Central memory CD8-positive, alpha-beta T cell (primary cell): ENCODE results near the gene GALNT14.

ENCODE experiments used
- ATAC-seq: fragments of 150-1000 bp; cut with Tn5 transposase; replicated peaks from 2 replicates; pipeline ENCODE4 v1.10.0; 2022; ENCODE audit warnings: mild to moderate bottlenecking, moderate FRiP score, moderate number of reproducible peaks; ENCODE audit not compliant: poor library complexity, severe bottlenecking; ENCODE audit errors: extremely low read depth
- DNase-seq, 2 donors: peaks; one replicate each; pipeline ENCODE4 v3.0.0; 2021; ENCODE audit warnings: low spot score in 2 of 2
- H3K27ac Mint-ChIP-seq: one replicate; pipeline ENCODE4 v1.8.0; 2022; ENCODE audit warnings: low read depth, mild to moderate bottlenecking, moderate library complexity, mixed read lengths
- H3K27me3 Mint-ChIP-seq: one replicate; pipeline ENCODE4 v1.8.0; 2022; ENCODE audit warnings: mixed read lengths
- H3K36me3 Mint-ChIP-seq: one replicate; pipeline ENCODE4 v1.8.0; 2022; ENCODE audit warnings: mild to moderate bottlenecking, moderate library complexity, mixed read lengths; ENCODE audit not compliant: insufficient read depth
- H3K4me1 Mint-ChIP-seq: one replicate; pipeline ENCODE4 v1.8.0; 2022; ENCODE audit warnings: mixed read lengths
- H3K4me3 Mint-ChIP-seq: one replicate; pipeline ENCODE4 v1.8.0; 2022; ENCODE audit warnings: mild to moderate bottlenecking, moderate library complexity, mixed read lengths
- H3K9me3 Mint-ChIP-seq: one replicate; pipeline ENCODE4 v1.8.0; 2022; ENCODE audit warnings: mixed read lengths

GALNT14 gene

GRCh38 chr2:31129375-31130171 is 8.7 kb downstream of the GALNT14 start:
- Mint-ChIP-seq H3K4me1 (no peaks in the 10 kb centered on the region), H3K36me3 (no peaks in the 10 kb centered on the region), H3K27ac (no peak overlapping the region), H3K4me3 (no peak overlapping the region), H3K9me3 (no peaks in the 10 kb centered on the region), H3K27me3 (peaks cover 76% of the 10 kb centered on the region)
- ATAC-seq: no peak
- no peak for DNase-seq

- ATAC-seq: no peak
- no peaks in the 10 kb centered on the region for H3K36me3 Mint-ChIP-seq
- no peaks in the 10 kb centered on the region for H3K9me3 Mint-ChIP-seq
- peaks cover 69% of the 10 kb centered on the region for H3K27me3 Mint-ChIP-seq
- H3K4me3 Mint-ChIP-seq: no peak overlapping the region
- DNase-seq: no peak
- no peaks in the 10 kb centered on the region for H3K4me1 Mint-ChIP-seq
- H3K27ac Mint-ChIP-seq: no peak overlapping the region
These were observed 10.3 kb downstream of the GALNT14 start for GRCh38 chr2:31127931-31128330.

DNA sequence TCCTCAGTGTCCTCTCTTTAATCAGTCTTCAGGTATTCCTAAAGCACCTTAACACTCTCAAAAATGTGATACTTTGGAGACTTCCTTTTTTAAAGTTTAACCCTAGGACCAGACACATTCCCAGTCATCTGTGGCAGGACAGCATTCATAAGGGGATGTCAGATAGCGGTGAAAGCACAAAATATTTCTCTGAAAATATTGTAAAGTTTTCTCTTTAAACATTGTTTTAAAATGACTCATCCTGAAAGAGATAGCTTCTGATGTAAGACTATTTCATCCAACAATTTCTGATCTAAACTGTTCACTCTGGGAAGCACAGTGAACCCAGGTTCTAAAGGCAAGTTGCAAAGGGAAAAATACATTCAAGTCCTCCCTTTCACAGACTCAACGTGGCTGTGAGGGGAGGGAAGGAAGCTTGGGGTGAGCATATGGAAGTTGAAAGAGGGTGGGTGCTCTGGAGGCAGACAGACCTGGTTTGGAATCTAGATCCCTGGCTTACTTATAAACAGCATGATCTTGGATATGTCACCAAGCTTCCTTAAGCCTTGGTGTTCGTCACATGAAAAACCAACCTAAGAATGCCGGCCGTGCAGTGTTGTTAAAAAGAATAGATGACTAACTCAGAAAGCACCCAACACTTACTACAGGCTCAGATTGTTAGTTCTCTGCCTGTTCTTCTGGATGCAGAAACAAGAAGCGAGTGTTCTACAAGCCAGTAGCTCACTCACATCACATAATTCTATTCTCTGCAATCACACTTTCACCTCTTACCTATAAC is 12.1 kb downstream of the GALNT14 start:
- H3K36me3 Mint-ChIP-seq: no peaks in the 10 kb centered on the region
- DNase-seq (no peak), ATAC-seq (no peak)
- peaks cover 68% of the 10 kb centered on the region for H3K27me3 Mint-ChIP-seq
- no peak overlapping the region for H3K4me3 Mint-ChIP-seq
- H3K4me1 Mint-ChIP-seq: no peaks in the 10 kb centered on the region
- H3K27ac Mint-ChIP-seq: no peak overlapping the region
- no peaks in the 10 kb centered on the region for H3K9me3 Mint-ChIP-seq

DNA sequence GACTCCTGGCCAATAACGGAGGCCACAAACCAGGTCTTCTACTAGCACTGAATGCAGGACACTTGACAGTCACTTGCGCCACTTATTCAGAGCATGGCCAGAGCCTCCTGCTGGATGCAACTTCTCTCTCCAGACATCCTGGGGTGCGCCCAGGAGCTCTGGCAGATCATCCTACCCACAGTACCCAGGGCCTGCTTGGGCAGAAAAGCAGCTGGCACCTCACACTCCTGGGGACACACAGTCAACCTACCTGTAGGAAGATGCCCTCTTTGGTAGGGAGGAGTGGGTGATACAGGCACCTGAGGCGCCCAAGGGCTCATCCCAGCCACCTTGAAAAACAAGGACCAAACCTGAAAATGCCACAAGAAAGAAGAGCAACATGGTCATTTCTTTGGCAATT is 13.3 kb downstream of the GALNT14 start:
- no peaks in the 10 kb centered on the region for H3K4me1 Mint-ChIP-seq
- no peaks in the 10 kb centered on the region for H3K9me3 Mint-ChIP-seq
- H3K4me3 Mint-ChIP-seq: no peak overlapping the region
- peaks cover 63% of the 10 kb centered on the region for H3K27me3 Mint-ChIP-seq
- no peaks in the 10 kb centered on the region for H3K36me3 Mint-ChIP-seq
- no peak overlapping the region for H3K27ac Mint-ChIP-seq
- ATAC-seq: no peak
- no peak for DNase-seq

DNA sequence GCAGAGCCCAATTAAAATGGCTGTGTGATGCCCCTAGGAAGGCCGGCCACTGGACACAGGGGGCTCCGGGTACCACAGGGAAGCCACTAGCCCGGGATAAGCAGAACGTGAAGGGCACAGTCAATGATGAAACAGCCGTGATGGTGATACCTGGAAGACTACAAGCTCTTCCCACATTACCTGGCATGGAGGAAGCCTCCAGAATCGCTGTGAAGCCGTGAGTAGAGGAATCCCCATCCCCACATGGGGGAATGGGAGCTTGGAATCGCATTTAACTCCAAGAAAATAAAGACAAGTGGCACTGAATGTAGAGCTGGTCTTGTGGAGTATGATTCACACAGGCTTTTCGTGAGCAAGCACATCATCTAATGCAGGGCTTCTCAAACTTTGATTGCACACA is 16.1 kb downstream of the GALNT14 start:
- ATAC-seq (no peak), DNase-seq (no peak)
- Mint-ChIP-seq H3K4me1 (no peaks in the 10 kb centered on the region), H3K4me3 (no peak overlapping the region), H3K27ac (no peak overlapping the region), H3K9me3 (no peaks in the 10 kb centered on the region), H3K36me3 (no peaks in the 10 kb centered on the region), H3K27me3 (peaks cover 40% of the 10 kb centered on the region)

DNA sequence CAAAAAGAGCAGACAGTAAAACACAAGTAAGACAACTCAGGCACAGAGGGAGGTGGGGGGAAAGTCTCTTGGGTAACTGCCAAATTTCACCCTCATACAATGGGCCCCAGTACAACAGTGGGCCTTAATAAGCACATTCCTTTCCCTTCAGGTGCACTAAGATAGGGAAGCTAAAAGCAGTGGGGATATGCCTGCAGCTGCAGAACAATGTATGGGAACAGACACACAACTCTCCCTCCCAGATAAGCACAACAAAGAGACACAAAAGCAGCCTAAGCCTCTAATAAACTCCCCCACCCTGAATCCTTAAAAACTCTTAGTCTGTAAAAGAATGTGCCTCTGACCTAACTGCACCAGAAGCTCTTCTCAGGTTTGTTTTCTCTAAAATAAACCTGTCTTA is 24.5 kb downstream of the GALNT14 start:
- no peak overlapping the region for H3K4me3 Mint-ChIP-seq
- no peaks in the 10 kb centered on the region for H3K9me3 Mint-ChIP-seq
- no peaks in the 10 kb centered on the region for H3K4me1 Mint-ChIP-seq
- DNase-seq: no peak
- no peaks in the 10 kb centered on the region for H3K36me3 Mint-ChIP-seq
- ATAC-seq: no peak
- no peak overlapping the region for H3K27ac Mint-ChIP-seq
- peaks cover 61% of the 10 kb centered on the region for H3K27me3 Mint-ChIP-seq

DNA sequence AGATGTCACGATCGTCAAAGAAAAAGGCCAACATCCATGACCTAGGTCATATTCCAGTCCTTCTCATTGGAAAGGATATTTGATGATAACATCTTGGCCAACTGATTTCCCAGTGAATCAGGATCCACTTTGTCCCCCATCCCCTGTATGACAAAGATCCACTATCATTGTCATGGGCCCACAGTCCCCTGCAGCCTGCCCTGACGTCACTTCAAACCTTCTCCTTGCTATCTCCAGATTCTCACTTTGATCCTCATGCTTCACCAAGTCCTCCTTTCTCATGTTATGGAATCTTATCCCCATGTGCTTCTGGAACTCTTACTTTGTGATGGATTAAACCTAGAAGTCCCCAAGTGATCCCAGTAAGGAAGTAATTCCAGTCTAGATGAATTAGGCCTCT is 25.7 kb downstream of the GALNT14 start:
- no peak for DNase-seq
- no peak for ATAC-seq
- no peaks in the 10 kb centered on the region for H3K9me3 Mint-ChIP-seq
- H3K4me1 Mint-ChIP-seq: no peaks in the 10 kb centered on the region
- H3K4me3 Mint-ChIP-seq: no peak overlapping the region
- H3K27ac Mint-ChIP-seq: no peak overlapping the region
- peaks cover 68% of the 10 kb centered on the region for H3K27me3 Mint-ChIP-seq
- no peaks in the 10 kb centered on the region for H3K36me3 Mint-ChIP-seq

DNA sequence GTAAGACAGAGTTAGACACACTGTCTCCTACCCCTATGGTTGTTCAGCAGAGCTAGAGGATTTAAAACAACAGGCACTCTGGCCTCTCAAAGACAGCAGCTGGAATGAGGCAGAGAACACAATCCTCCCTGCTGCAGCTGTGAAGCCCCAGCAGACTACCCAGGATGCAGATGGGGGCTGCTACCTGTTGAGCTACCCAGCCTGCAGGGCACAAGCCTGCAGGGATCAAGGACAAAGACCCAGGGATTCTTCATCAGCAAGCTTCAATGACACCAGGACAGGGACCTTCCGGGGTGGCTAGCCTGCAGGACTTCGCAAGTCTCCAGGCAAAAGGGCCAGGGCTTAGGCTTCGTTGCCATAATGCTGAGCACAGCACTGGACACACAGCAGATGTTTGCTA is 27.2 kb downstream of the GALNT14 start:
- Mint-ChIP-seq H3K9me3 (no peaks in the 10 kb centered on the region), H3K27me3 (peaks cover 83% of the 10 kb centered on the region), H3K36me3 (no peaks in the 10 kb centered on the region), H3K4me1 (no peaks in the 10 kb centered on the region), H3K27ac (no peak overlapping the region), H3K4me3 (no peak overlapping the region)
- DNase-seq: no peak
- ATAC-seq: no peak

DNA sequence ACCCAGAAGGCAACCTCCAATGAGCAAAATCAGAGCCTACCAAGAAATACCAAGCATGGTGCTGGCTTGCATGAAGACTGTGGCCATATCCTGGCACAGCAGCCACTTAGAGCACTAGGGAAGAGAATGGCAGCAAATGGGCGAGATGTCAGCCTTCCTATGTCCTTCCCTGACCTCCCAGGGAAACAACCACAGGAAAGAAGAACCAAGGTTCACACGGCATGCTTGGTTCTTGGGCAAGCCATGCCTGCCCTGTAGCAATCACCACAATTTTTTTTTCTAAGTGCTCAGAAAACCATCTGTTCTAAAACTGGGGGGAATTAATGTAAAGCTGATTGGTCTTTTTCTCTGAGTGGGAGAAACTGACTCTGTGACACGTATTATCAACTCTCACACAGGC is 27.8 kb downstream of the GALNT14 start:
- Mint-ChIP-seq H3K27me3 (peaks cover 83% of the 10 kb centered on the region), H3K4me3 (no peak overlapping the region), H3K36me3 (peaks cover 2% of the 10 kb centered on the region), H3K27ac (no peak overlapping the region), H3K9me3 (no peaks in the 10 kb centered on the region), H3K4me1 (no peaks in the 10 kb centered on the region)
- ATAC-seq (no peak), DNase-seq (no peak)

DNA sequence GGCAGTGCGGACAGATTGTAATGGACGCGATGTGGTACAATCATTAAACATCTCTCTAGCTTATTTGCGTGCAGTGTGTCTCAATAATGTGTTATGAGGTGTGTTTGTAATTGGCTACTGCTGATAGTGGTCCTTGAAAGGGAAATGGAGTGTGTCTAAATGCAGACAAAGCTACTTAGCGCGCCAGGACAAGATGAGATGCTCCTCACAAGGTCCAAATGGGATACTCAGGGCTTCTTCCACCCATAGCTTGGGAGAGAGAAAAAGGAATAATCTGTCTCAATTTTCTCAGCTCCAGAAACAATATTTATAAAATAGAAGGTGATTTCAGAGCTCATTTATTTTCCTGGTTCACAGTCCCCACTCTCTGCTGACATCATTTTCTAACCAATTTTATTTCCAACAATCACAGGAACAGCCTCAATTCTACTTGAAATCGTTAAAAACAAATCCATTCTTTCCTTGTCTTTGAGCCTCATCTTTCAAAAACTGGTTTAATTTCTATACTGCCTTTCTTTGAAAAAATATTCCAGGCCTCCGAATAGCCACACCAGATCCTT is 28.5 kb downstream of the GALNT14 start:
- DNase-seq (no peak), ATAC-seq (no peak)

DNA sequence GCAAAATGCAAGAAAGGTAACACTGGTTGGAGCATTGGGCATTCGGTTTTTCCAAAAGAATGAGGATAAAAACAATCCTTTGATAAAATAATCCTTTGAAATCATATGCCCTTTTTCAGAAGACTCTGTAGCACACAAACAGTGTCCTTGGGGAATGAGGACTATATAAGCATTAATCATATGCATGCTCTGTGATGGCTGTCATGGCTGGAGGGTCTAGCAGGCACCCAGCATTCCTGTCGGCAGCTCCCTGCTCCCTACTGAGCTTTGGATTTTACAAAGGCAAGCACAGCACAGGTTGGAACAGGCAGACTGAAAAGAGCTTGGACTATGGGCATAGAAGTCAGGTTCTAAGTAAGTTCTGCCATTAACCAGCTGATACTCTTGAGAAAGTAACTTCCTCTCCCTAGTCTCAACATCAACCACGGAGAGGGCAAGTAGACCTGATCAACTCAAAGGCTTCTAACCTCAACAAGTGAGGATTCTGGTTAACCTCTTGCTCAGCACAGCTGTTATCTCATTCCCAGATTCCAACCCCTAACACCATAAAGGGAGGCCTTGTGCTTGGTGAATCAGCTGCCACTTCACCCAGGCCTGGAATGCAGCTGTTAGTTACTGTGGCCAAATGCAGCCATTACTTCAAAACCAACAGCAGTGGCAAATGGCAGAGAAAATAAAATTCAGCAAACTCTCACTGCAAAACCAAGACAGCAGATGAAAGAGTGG is 29.5 kb downstream of the GALNT14 start:
- Mint-ChIP-seq H3K27ac (no peak overlapping the region), H3K4me3 (no peak overlapping the region), H3K4me1 (no peaks in the 10 kb centered on the region), H3K27me3 (peaks cover 83% of the 10 kb centered on the region), H3K36me3 (peaks cover 2% of the 10 kb centered on the region), H3K9me3 (no peaks in the 10 kb centered on the region)
- DNase-seq: no peak
- no peak for ATAC-seq

More for the DNA sequence above, 28.5 kb downstream of the GALNT14 start:
- Mint-ChIP-seq H3K36me3 (peaks cover 2% of the 10 kb centered on the region), H3K27me3 (peaks cover 83% of the 10 kb centered on the region), H3K27ac (no peak overlapping the region), H3K4me3 (no peak overlapping the region), H3K4me1 (no peaks in the 10 kb centered on the region), H3K9me3 (no peaks in the 10 kb centered on the region)

DNA sequence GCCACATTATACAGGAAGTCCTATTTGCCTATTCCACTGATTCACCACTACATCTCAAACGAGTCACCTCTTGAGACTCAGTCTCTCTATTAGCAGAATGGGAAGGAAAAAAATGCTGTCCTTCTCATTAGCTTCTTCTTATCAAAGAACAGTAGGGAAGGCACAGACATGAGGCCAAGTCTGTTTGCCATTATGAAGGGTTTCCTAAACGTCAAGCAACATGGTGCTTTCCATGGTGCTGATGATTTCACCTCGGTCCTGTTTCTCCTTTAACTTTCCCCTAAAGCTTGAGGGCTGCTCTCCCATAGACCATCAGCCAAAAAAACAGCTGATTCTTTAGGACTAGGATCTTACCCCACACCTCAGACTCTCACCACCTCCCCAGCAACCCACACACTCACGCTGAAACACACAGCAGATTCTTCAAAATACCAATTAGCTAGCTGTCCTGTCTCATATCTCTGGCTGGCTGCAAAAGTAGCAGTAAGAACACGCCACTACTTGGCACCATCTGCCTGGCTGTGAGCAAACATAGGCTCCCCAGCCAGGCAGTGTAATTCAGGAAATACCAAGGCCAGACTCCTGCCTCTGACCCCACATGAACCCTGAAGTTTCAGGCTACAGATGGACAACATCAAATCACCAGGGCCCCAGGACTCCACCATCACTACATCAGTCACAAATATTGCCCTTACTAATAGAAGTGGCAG is 30.5 kb downstream of the GALNT14 start:
- Mint-ChIP-seq H3K4me3 (no peak overlapping the region), H3K27ac (no peak overlapping the region), H3K27me3 (peaks cover 83% of the 10 kb centered on the region), H3K36me3 (peaks cover 2% of the 10 kb centered on the region), H3K4me1 (no peaks in the 10 kb centered on the region), H3K9me3 (no peaks in the 10 kb centered on the region)
- no peak for DNase-seq
- no peak for ATAC-seq
